Measurements from ENCODE around the gene POLR3H.

POLR3H gene

GRCh38 chr22:41537203-41537602 lies 7.1 kb downstream of the POLR3H start:
- DNase-seq (ENCODE audit: low read depth in 2 of 2, low spot score in 1 of 2), result no peak

DNA sequence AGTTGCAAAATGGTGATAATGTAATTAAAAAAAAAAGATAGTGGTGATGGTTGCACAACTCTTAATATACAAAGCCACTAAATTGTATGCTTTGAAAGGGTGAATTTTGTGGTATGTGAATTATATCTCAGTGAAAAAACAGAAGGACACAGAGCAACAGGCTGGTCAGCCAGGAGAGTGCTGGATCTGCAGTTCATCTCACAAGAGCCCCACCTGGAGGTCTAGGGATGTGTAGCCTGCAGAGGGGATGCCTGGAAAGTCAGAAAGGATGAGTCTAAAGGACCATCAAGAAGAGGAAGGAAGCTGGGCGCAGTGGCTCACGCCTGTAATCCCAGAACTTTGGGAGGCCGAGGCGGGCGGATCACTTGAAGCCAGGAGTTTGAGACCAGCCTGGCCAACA lies 9.0 kb downstream of the POLR3H start:
- DNase-seq (ENCODE audit: low read depth in 2 of 2, low spot score in 1 of 2), result no peak

DNA sequence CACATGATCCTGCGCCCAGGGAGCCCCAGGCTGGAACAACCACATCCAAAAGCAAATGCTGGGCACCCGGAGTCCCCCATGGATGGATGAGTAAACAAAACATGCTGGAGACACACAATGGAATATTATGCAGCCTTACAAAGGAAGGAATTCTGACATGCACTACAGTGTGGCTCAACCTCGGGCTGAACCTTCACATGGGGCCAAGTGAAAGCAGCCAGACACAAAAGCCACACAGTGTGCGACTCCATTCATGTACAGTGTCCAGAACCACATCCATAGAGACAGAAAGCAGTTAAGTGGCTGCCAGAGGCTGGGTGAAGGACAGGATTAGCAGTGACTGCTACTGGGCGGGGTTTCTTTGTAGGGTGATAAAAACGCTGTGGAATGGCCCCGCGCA lies 10.1 kb downstream of the POLR3H start:
- DNase-seq (ENCODE audit: low read depth in 2 of 2, low spot score in 1 of 2), result no peak

DNA sequence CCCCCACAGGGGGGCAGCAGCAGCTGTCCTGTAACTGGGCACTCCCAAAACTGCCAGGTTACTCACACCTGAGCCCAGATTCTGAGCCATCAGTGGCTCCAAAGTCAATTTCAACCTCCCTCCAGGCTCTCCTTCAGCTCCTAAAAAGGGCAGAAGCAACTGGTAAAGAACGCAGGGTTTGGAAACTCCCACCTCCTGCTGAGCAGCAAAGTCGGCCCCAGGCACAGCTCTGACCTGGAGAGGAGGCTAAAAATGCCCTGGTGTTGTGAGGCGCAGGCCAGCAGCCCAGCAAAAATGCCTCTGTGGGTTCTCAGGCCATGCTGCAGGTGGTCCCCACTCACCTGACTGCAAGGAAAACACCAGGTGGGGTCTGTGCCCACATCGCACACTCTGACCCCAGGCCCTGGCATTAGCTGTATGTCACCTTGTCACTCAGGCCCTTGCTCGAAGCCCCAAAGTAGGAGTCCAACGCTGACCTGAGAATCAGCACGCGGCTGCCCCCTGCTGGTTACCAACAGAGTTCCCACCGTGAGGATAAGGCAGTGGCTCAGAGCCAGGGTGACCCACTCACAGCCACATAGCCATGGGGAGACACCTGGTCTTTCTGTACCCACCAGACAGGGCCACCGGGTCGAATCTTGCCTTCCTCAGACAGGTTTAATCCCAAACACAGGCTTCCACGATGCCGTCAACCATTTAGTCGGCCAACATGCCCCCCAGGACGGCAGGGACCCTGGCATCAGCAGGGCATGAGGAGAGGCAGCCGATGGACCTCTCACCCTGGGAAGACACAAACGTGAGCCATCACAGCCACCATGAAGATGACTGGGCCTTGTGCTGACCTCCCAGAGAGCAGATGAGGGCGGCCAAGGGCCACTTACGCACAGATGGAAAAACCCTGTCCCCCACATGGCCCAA lies 11.1 kb downstream of the POLR3H start:
- DNase-seq (ENCODE audit: low read depth in 2 of 2, low spot score in 1 of 2), result peak; percentile 21 to 40

GRCh38 chr22:41531715-41532477 lies 12.4 kb downstream of the POLR3H start:
- DNase-seq (ENCODE audit: low read depth in 2 of 2, low spot score in 1 of 2), result no peak

GRCh38 chr22:41530890-41531714 lies 13.2 kb downstream of the POLR3H start:
- no peak for DNase-seq (ENCODE audit: low read depth in 2 of 2, low spot score in 1 of 2)

DNA sequence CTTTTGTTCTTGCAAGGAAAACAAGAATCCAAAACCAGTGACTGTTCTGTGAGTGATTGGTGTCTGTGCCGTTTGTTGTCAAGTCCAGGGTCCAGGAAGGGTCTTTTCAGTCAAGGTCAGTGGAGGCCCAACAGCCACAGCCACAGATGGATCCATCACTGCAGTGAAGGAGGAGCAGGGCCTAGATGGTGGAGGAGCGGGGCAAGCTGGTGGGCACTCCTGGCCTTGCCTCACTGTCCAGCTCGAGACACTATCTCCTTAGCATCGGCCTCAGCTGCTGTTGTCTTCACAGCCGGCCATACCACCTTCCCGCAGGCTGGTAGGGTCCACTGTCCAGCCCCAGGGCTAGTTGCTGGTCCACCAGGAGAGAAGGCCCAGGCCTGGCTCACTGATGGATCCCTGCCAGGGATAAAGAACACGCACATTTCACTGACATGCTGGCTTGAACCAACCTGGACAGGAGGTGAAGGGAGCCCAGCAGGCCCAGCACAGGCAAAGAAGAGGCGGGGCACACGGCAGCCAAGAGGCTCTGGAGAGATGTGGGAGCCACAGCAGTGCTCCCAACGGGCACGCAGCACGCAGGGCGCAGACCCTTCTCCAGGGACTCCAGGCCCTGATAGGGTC lies 15.2 kb downstream of the POLR3H start:
- DNase-seq (ENCODE audit: low read depth in 2 of 2, low spot score in 1 of 2), result no peak

DNA sequence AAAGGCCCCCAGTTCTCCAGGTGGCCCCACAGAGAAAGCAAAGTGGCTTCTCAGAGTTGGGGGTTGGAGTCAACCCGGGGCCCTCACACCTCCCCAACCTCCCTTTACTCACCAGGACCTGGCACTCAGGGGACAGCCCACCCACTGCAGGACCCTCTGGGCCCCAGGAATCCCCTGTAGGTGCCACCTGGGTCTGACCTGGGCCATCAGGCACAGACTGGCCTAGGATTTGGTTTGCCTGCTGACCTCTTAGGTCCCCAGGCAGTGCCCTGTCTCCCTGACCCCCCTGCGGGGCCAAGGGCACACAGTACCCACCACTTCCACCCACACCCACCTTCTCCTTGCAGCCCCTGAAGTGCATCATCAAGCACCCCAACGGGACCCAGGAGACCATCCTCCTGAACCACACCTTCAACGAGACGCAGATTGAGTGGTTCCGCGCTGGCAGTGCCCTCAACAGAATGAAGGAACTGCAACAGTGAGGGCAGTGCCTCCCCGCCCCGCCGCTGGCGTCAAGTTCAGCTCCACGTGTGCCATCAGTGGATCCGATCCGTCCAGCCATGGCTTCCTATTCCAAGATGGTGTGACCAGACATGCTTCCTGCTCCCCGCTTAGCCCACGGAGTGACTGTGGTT lies 16.0 kb downstream of the POLR3H start:
- DNase-seq (ENCODE audit: low read depth in 2 of 2, low spot score in 1 of 2), result no peak

DNA sequence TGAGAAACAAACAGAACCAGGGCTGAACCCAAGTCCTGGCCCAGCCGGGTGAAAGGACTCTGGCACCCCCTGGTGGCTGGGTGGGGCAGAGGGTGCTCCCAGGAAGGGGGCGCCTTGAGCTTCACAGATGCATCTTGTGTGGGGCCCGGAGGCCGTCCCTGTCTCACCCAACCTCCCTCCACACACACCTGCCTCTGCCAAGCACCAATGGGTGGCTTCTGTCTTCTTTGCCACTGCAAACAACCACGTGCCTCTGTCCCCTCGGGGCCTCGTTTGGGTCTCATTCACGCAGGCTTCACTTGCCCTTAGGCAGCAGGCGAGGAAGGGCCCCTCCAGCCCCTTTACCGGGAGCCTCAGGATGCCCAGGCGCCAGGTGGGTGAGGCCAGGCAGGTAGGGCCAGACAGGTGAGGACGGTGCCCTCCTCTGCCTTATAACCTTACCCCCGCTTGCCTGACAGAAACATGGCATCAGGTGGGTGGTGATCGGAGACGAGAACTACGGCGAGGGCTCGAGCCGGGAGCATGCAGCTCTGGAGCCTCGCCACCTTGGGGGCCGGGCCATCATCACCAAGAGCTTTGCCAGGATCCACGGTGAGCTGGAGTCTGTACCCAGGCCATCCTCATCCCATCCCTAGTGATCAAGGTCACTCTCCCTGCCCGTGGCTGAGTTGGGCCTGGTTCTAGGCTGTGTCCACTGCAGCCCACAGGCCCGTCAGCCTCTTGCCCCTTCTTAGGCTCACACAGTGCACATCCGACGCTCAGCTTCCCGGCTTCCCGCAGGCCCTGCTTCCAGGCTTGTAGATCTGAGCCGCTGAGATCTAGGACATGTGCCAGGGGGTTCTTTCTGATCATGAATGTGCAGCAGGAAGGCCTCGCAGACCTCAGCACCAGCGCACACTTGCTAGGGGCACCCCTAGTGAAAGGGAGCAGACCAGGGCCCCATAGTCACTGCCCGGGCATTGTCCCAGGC lies 17.2 kb downstream of the POLR3H start:
- peak; percentile 26 to 42 for DNase-seq (ENCODE audit: low read depth in 2 of 2, low spot score in 1 of 2)

GRCh38 chr22:41526226-41526829 lies 17.9 kb downstream of the POLR3H start:
- no peak for DNase-seq (ENCODE audit: low read depth in 2 of 2, low spot score in 1 of 2)

- no peak for DNase-seq (ENCODE audit: low read depth in 2 of 2, low spot score in 1 of 2)
These were observed 18.6 kb downstream of the POLR3H start for GRCh38 chr22:41525450-41526225.

- DNase-seq (ENCODE audit: low read depth in 2 of 2, low spot score in 1 of 2), result peak; percentile 28 to 49
These were observed 19.3 kb downstream of the POLR3H start for GRCh38 chr22:41524809-41525449.

DNA sequence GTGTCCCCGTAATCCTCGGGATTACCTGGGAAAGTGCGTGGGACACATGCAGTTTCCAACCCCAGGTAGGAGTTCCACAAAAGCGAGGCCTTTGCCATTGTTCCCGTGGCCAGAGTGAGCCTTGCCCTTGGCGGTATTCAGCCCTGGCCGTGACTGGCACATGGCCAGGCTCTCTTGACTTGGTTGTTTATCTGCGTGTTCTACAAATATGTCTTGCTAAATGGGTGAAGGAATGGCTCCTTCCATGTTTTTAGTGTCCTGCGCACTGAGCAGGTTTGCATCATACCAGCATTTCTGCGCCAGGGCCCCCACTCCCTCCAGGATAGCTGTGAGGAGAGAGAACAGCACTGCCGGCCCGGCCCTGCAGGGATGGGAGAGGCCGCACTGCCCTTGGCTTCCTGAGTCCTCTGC lies 20.0 kb downstream of the POLR3H start:
- no peak for DNase-seq (ENCODE audit: low read depth in 2 of 2, low spot score in 1 of 2)

DNA sequence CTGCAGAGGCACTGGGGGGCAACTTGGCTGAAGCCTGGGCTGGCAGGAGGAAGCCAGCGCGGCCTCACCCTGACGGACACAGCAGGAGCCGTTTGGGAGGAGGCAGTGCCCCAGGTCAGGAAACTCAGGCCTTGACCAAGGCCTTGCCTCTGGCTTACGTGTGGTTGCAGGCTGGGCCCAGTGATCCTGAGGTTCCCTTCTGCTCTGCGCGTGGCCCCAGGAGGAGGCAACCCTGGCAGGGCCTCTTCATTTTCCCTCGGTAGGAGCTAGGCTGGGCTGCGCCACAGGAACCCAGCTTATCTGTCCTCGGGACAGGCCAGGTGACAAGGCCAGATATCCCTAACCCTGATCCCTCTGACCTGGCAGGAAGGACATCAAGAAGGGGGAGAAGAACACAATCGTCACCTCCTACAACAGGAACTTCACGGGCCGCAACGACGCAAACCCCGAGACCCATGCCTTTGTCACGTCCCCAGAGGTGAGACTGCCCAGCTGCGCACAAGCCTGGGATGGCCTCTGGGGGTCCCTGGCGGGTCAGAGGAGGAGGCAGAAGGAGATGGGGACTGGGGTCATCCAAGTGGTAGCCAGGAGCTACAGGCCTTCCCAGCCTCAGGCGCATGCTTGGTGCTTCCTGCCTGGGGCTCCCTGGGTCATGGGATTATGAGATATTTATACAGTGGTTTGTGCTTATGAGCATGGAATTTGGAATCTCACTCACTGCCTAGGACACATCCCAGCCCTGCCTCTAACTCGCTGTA lies 20.6 kb downstream of the POLR3H start:
- DNase-seq (ENCODE audit: low read depth in 2 of 2, low spot score in 1 of 2), result no peak

DNA sequence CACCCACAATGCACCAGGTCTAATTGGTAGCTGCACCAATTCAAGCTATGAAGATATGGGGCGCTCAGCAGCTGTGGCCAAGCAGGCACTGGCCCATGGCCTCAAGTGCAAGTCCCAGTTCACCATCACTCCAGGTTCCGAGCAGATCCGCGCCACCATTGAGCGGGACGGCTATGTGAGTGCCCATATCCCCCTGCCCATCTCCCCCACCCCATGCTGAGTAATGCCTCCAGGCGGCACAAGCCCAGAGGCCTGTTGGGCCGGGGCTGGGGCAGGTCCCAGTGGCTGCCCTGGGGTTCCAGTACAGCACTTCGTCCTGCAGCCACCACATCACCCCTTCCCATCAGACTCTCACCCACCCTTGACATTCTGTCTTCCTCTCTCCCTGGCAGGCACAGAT lies 21.5 kb downstream of the POLR3H start:
- no peak for DNase-seq (ENCODE audit: low read depth in 2 of 2, low spot score in 1 of 2)

DNA sequence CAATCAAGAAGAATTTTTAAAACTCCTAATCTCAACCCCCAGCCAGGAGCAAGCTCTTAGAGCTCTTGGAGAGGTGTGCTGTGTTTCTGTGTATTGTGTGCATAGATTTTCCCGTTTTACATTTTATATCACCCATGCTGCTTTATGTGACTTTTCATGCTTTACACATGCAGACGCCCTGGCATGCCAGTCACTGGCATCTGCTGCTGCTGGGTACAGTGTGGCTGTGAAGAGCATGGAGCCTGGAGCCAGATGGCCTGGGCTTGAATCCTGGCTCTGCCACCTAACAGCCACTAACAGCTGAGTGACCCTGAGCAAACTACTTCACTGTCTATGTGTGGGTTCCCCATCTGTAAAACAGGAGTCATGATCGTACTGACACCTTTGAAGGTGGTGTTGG lies 23.1 kb downstream of the POLR3H start:
- DNase-seq (ENCODE audit: low read depth in 2 of 2, low spot score in 1 of 2), result no peak

DNA sequence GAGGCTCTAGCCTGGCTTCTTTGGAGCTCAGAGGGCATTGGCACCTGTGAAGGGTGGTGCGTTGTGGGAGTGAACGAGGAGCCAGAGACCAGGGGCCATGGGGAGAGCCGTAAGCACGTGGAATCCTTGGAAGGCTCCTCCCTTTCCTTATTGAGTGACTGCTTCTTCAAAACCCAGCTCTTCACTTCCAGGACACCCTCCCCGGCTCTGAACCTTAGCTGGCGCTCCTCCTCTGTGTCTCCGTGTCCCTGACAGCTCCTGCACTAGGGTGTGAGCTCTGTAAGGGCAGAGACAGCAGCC lies 26.3 kb downstream of the POLR3H start:
- no peak for DNase-seq (ENCODE audit: low read depth in 2 of 2, low spot score in 1 of 2)
